ENCODE data around the gene DPY30.
"Not testable (repeated sequence)": the region's sequence is repeated elsewhere in the genome, so short reads cannot be mapped to it uniquely, and the experiment has no call there.

DNA sequence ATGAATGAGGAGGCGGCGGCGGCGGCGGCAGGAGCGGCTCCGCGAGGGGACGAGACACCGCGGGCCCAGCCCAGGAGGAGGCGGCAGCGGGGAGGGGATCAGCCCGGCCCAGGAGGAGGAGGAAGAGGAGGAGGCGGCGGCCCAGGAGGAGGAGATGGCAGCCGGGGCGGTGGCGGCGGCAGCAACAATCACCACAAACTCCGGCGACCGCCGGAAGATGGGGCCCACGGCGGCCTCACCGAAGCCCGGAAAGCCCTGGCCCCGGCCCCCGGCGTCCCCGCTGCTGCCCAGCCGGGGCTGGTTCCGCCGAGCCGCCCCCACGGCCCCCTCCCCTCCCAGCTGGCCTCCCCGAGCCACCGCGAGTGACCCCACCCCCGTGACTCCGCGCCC is 29.3 kb downstream of the DPY30 start:
- TF ChIP-seq, protein P1, sequence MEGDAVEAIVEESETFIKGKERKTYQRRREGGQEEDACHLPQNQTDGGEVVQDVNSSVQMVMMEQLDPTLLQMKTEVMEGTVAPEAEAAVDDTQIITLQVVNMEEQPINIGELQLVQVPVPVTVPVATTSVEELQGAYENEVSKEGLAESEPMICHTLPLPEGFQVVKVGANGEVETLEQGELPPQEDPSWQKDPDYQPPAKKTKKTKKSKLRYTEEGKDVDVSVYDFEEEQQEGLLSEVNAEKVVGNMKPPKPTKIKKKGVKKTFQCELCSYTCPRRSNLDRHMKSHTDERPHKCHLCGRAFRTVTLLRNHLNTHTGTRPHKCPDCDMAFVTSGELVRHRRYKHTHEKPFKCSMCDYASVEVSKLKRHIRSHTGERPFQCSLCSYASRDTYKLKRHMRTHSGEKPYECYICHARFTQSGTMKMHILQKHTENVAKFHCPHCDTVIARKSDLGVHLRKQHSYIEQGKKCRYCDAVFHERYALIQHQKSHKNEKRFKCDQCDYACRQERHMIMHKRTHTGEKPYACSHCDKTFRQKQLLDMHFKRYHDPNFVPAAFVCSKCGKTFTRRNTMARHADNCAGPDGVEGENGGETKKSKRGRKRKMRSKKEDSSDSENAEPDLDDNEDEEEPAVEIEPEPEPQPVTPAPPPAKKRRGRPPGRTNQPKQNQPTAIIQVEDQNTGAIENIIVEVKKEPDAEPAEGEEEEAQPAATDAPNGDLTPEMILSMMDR (IDR thresholded peaks at IDR 0.05): not testable (repeated sequence)
- not testable (repeated sequence) for TF ChIP-seq POLR2A (IDR thresholded peaks at IDR 0.05)

All from testis (tissue), 2 donors.